Left renal pelvis (tissue), 4 donors: ENCODE data around the gene NFAM1. TPM values are rescaled to one million over a fixed set of nuclear protein-coding genes. Genes with fewer than 3 reads are reported as not detected.

Experiments used
- DNase-seq, 4 donors: peaks; one replicate each; pipeline ENCODE4 v3.0.0-alpha.2; 2013; ENCODE audit warnings: low read depth in 4 of 4, low spot score in 3 of 4
- polyA plus RNA-seq, 4 donors: library from polyadenylated mRNA; unstranded; fragments of 120-200 nt; gene quantifications; one replicate each; pipeline ENCODE4 v1.2.1, GENCODE V29; 2013; ENCODE audit not compliant: insufficient read length in 4 of 4

The NFAM1 gene
- polyA plus RNA-seq, 4 donors, result 0.72 to 0.92 (median 0.82) TPM

GRCh38 chr22:42365111-42365865, 66.9 kb downstream of the NFAM1 start:
- DNase-seq, result no peak

- DNase-seq, result no peak
These were observed 67.5 kb downstream of the NFAM1 start for GRCh38 chr22:42364604-42365110.

- no peak for DNase-seq
These were observed 68.3 kb downstream of the NFAM1 start for GRCh38 chr22:42363892-42364291.

- DNase-seq, result no peak
These were observed 70.7 kb downstream of the NFAM1 start for GRCh38 chr22:42361523-42361922.

- DNase-seq, result no peak
These were observed 71.9 kb downstream of the NFAM1 start for GRCh38 chr22:42360348-42360747.

- no peak for DNase-seq
These were observed 73.3 kb downstream of the NFAM1 start for GRCh38 chr22:42358643-42359558.

GRCh38 chr22:42357634-42358296, 74.4 kb downstream of the NFAM1 start:
- DNase-seq, result no peak

GRCh38 chr22:42357221-42357620, 75.0 kb downstream of the NFAM1 start:
- no peak for DNase-seq

- no peak for DNase-seq
These were observed 75.7 kb downstream of the NFAM1 start for GRCh38 chr22:42356533-42356932.

- no peak for DNase-seq
These were observed 78.1 kb downstream of the NFAM1 start for GRCh38 chr22:42353883-42354727.

GRCh38 chr22:42350373-42350772, 81.8 kb downstream of the NFAM1 start:
- no peak for DNase-seq

GRCh38 chr22:42347281-42347824, 84.8 kb downstream of the NFAM1 start:
- DNase-seq, result no peak

GRCh38 chr22:42346722-42347121, 85.5 kb downstream of the NFAM1 start:
- no peak for DNase-seq

- no peak for DNase-seq
These were observed 86.7 kb downstream of the NFAM1 start for GRCh38 chr22:42345458-42345857.

GRCh38 chr22:42344361-42344905, 87.8 kb downstream of the NFAM1 start:
- DNase-seq, result no peak

GRCh38 chr22:42343531-42344081, 88.6 kb downstream of the NFAM1 start:
- DNase-seq, result no peak

- DNase-seq, result no peak
These were observed 89.1 kb downstream of the NFAM1 start for GRCh38 chr22:42343121-42343454.

GRCh38 chr22:42342426-42343120, 89.6 kb downstream of the NFAM1 start:
- DNase-seq, result no peak

GRCh38 chr22:42341779-42342178, 90.4 kb downstream of the NFAM1 start:
- DNase-seq, result no peak
